A549 (cell line): ENCODE data around the gene POP4.

Experiments
- CHD4 ChIP-seq: fragments of 200-600 bp; sonication (generic); IDR thresholded peaks from 2 replicates; pipeline ENCODE4 v1.6.1; 2016; ENCODE audit warnings: antibody characterized with exemption, mild to moderate bottlenecking, borderline replicate concordance
- EP300 ChIP-seq, 2 experiments: fragments of >200 bp; sonication (Bioruptor Twin); formaldehyde crosslinking; IDR thresholded peaks; 2 replicates in 1 of 2; 3 replicates in 1 of 2; pipeline ENCODE4 v1.6.1; 2016 to 2017
- MAFK ChIP-seq: fragments of 450-650 bp; IDR thresholded peaks from 2 replicates; pipeline ENCODE4 v1.6.1; 2014; ENCODE audit not compliant: partially characterized antibody
- SMC3 ChIP-seq: fragments of >200 bp; sonication (Bioruptor Twin); formaldehyde crosslinking; IDR thresholded peaks from 3 replicates; pipeline ENCODE4 v1.6.1; 2018; ENCODE audit warnings: inconsistent platforms
- TP53 ChIP-seq: fragments of 250-450 bp; sonication (Bioruptor Pico); IDR thresholded peaks from 2 replicates; pipeline ENCODE4 v1.5.0; 2021; ENCODE audit warnings: mild to moderate bottlenecking, moderate library complexity
- ZFP36 ChIP-seq: fragments of 450-650 bp; IDR thresholded peaks from 2 replicates; pipeline ENCODE4 v1.6.1; 2014; ENCODE audit warnings: borderline replicate concordance; ENCODE audit not compliant: partially characterized antibody
- ZNF302 ChIP-seq: fragments of 250-450 bp; sonication (Bioruptor Pico); IDR thresholded peaks from 2 replicates; pipeline ENCODE4 v1.9.0; 2021; ENCODE audit warnings: inconsistent platforms, mild to moderate bottlenecking, moderate library complexity
- TF ChIP-seq, protein P1 (sequence below): fragments of >200 bp; sonication (Bioruptor Twin); formaldehyde crosslinking; IDR thresholded peaks from 3 replicates; pipeline ENCODE4 v1.5.1; 2016
- TF ChIP-seq, protein P2 (sequence below): IDR thresholded peaks from 2 replicates; pipeline ENCODE4 v1.6.1; 2012
- TF ChIP-seq, protein P3 (sequence below): fragments of 250-450 bp; sonication (Bioruptor Pico); IDR thresholded peaks from 2 replicates; pipeline ENCODE4 v1.5.0; 2021; ENCODE audit warnings: mild to moderate bottlenecking, moderate library complexity, borderline replicate concordance

DNA sequence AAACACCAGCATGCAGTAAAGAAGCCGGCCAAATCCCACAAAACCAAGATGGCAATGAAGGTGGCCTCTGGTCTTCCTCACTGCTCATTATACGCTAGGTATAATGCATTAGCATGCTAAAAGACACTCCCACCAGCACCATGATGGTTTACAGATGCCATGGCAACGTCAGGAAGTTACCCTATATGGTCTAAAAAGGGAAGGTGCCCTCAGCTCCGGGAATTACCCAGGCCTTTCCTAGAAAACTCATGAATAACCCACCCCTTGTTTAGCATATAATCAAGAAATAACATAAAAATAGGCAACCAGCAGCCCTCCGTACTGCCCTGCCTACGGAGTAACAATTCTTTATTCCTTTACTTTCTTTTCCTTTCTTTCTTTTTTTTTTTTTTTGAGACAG, 38.1 kb downstream of the POP4 start:
- TF ChIP-seq, protein P1, sequence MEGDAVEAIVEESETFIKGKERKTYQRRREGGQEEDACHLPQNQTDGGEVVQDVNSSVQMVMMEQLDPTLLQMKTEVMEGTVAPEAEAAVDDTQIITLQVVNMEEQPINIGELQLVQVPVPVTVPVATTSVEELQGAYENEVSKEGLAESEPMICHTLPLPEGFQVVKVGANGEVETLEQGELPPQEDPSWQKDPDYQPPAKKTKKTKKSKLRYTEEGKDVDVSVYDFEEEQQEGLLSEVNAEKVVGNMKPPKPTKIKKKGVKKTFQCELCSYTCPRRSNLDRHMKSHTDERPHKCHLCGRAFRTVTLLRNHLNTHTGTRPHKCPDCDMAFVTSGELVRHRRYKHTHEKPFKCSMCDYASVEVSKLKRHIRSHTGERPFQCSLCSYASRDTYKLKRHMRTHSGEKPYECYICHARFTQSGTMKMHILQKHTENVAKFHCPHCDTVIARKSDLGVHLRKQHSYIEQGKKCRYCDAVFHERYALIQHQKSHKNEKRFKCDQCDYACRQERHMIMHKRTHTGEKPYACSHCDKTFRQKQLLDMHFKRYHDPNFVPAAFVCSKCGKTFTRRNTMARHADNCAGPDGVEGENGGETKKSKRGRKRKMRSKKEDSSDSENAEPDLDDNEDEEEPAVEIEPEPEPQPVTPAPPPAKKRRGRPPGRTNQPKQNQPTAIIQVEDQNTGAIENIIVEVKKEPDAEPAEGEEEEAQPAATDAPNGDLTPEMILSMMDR: no peak
- TF ChIP-seq ZFP36: no peak
- no peak for TF ChIP-seq ZNF302 (CRISPR knock-in tag)
- TF ChIP-seq, protein P2, sequence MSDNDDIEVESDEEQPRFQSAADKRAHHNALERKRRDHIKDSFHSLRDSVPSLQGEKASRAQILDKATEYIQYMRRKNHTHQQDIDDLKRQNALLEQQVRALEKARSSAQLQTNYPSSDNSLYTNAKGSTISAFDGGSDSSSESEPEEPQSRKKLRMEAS: no peak
- TF ChIP-seq MAFK: no peak
- TF ChIP-seq, protein P3, sequence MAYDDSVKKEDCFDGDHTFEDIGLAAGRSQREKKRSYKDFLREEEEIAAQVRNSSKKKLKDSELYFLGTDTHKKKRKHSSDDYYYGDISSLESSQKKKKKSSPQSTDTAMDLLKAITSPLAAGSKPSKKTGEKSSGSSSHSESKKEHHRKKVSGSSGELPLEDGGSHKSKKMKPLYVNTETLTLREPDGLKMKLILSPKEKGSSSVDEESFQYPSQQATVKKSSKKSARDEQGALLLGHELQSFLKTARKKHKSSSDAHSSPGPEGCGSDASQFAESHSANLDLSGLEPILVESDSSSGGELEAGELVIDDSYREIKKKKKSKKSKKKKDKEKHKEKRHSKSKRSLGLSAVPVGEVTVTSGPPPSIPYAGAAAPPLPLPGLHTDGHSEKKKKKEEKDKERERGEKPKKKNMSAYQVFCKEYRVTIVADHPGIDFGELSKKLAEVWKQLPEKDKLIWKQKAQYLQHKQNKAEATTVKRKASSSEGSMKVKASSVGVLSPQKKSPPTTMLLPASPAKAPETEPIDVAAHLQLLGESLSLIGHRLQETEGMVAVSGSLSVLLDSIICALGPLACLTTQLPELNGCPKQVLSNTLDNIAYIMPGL (CRISPR knock-in tag): no peak
- TF ChIP-seq TP53 (CRISPR knock-in tag): no peak
- no peak for TF ChIP-seq SMC3
- no peak for TF ChIP-seq EP300 (IDR thresholded peaks at IDR 0.05)
- TF ChIP-seq CHD4: no peak
